Rectal smooth muscle tissue (tissue), 1 donor: ENCODE data around the gene PAX6.
A peak's percentile ranks its signal among the peaks of the same experiment; 100 is the strongest.

Experiments used
- H3K27ac ChIP-seq: one replicate; pipeline ENCODE4 v1.7.0; 2013; ENCODE audit warnings: low read depth, low read length, inconsistent platforms
- H3K27me3 ChIP-seq: one replicate; pipeline ENCODE4 v1.7.0; 2013; ENCODE audit warnings: low read length; ENCODE audit not compliant: control insufficient read depth, insufficient read depth
- H3K36me3 ChIP-seq: one replicate; pipeline ENCODE4 v1.7.0; 2013; ENCODE audit warnings: low read length; ENCODE audit not compliant: control insufficient read depth, insufficient read depth
- H3K4me1 ChIP-seq: one replicate; pipeline ENCODE4 v1.7.0; 2013; ENCODE audit warnings: low read length; ENCODE audit not compliant: control insufficient read depth, insufficient read depth
- H3K4me3 ChIP-seq: one replicate; pipeline ENCODE4 v1.7.0; 2013; ENCODE audit warnings: low read length
- H3K9ac ChIP-seq: one replicate; pipeline ENCODE4 v1.7.0; 2013; ENCODE audit warnings: low read length

Gene PAX6

GRCh38 chr11:31810779-31811647, at the start of gene PAX6:
Gene PAX6, minus strand, starts transcription at chr11:31811322. Its CDS starts 4,911 bp downstream, at chr11:31806411.
- H3K4me3 ChIP-seq: peak within 1 kb of the TSS; percentile 42
- no peak within 1 kb of the TSS for H3K27ac ChIP-seq
- H3K27me3 ChIP-seq: peaks cover 72% of the 10 kb centered on the region
- no peak within 1 kb of the TSS for H3K9ac ChIP-seq
- H3K4me1 ChIP-seq: peaks cover 5% of the 10 kb centered on the region
- H3K36me3 ChIP-seq: no peaks in the 10 kb centered on the region

GRCh38 chr11:31860391-31860790, 49.3 kb upstream of the PAX6 start:
- H3K27me3 ChIP-seq: no peaks in the 10 kb centered on the region
- no peaks in the 10 kb centered on the region for H3K36me3 ChIP-seq
- no peak overlapping the region for H3K4me3 ChIP-seq
- no peak overlapping the region for H3K27ac ChIP-seq
- H3K4me1 ChIP-seq: no peaks in the 10 kb centered on the region
- H3K9ac ChIP-seq: no peak overlapping the region

- Histone ChIP-seq H3K9ac (no peak overlapping the region), H3K36me3 (no peaks in the 10 kb centered on the region), H3K4me1 (no peaks in the 10 kb centered on the region), H3K27ac (no peak overlapping the region), H3K4me3 (no peak overlapping the region), H3K27me3 (no peaks in the 10 kb centered on the region)
Measured at GRCh38 chr11:31856248-31856647, 45.1 kb upstream of the PAX6 start.

GRCh38 chr11:31855466-31855865, 44.3 kb upstream of the PAX6 start:
- Histone ChIP-seq H3K9ac (no peak overlapping the region), H3K4me3 (no peak overlapping the region), H3K36me3 (no peaks in the 10 kb centered on the region), H3K27me3 (no peaks in the 10 kb centered on the region), H3K27ac (no peak overlapping the region), H3K4me1 (no peaks in the 10 kb centered on the region)

- H3K4me1 ChIP-seq: no peaks in the 10 kb centered on the region
Measured at GRCh38 chr11:31850365-31850764, 39.2 kb upstream of the PAX6 start.

GRCh38 chr11:31847761-31848160, 36.6 kb upstream of the PAX6 start:
- H3K27me3 ChIP-seq: no peaks in the 10 kb centered on the region

More at GRCh38 chr11:31850365-31850764, 39.2 kb upstream of the PAX6 start:
- H3K9ac ChIP-seq: no peak overlapping the region
- H3K4me3 ChIP-seq: no peak overlapping the region
- H3K36me3 ChIP-seq: no peaks in the 10 kb centered on the region
- no peaks in the 10 kb centered on the region for H3K27me3 ChIP-seq
- H3K27ac ChIP-seq: no peak overlapping the region

GRCh38 chr11:31845331-31845730, 34.2 kb upstream of the PAX6 start:
- Histone ChIP-seq H3K4me1 (no peaks in the 10 kb centered on the region), H3K36me3 (no peaks in the 10 kb centered on the region), H3K27me3 (no peaks in the 10 kb centered on the region), H3K9ac (no peak overlapping the region), H3K27ac (no peak overlapping the region), H3K4me3 (no peak overlapping the region)

More at GRCh38 chr11:31847761-31848160, 36.6 kb upstream of the PAX6 start:
- Histone ChIP-seq H3K36me3 (no peaks in the 10 kb centered on the region), H3K27ac (no peak overlapping the region), H3K9ac (no peak overlapping the region), H3K4me3 (no peak overlapping the region), H3K4me1 (no peaks in the 10 kb centered on the region)

GRCh38 chr11:31844351-31844750, 33.2 kb upstream of the PAX6 start:
- H3K4me3 ChIP-seq: no peak overlapping the region
- no peaks in the 10 kb centered on the region for H3K27me3 ChIP-seq
- H3K9ac ChIP-seq: no peak overlapping the region
- H3K27ac ChIP-seq: no peak overlapping the region
- no peaks in the 10 kb centered on the region for H3K36me3 ChIP-seq
- no peaks in the 10 kb centered on the region for H3K4me1 ChIP-seq

GRCh38 chr11:31841435-31841834, 30.3 kb upstream of the PAX6 start:
- Histone ChIP-seq H3K4me3 (no peak overlapping the region), H3K27me3 (no peaks in the 10 kb centered on the region), H3K9ac (no peak overlapping the region), H3K27ac (no peak overlapping the region), H3K4me1 (no peaks in the 10 kb centered on the region), H3K36me3 (no peaks in the 10 kb centered on the region)

GRCh38 chr11:31834237-31834636, 23.1 kb upstream of the PAX6 start:
- H3K27me3 ChIP-seq: peaks cover 4% of the 10 kb centered on the region
- no peaks in the 10 kb centered on the region for H3K4me1 ChIP-seq
- no peaks in the 10 kb centered on the region for H3K36me3 ChIP-seq
- no peak overlapping the region for H3K9ac ChIP-seq
- no peak overlapping the region for H3K27ac ChIP-seq
- no peak overlapping the region for H3K4me3 ChIP-seq

GRCh38 chr11:31830406-31830805, 19.3 kb upstream of the PAX6 start:
- Histone ChIP-seq H3K4me3 (no peak overlapping the region), H3K27me3 (peaks cover 22% of the 10 kb centered on the region), H3K9ac (no peak overlapping the region), H3K27ac (no peak overlapping the region), H3K4me1 (no peaks in the 10 kb centered on the region), H3K36me3 (no peaks in the 10 kb centered on the region)

GRCh38 chr11:31828217-31828616, 17.1 kb upstream of the PAX6 start:
- Histone ChIP-seq H3K27me3 (peaks cover 32% of the 10 kb centered on the region), H3K4me3 (no peak overlapping the region), H3K27ac (no peak overlapping the region), H3K4me1 (no peaks in the 10 kb centered on the region), H3K36me3 (no peaks in the 10 kb centered on the region), H3K9ac (no peak overlapping the region)
